Activated CD8-positive, alpha-beta T cell treated with anti-CD3 and anti-CD28 coated beads, Interleukin-2, amount 10 ng/mL, durations not matched to agents 7 days and 5 days (primary cell): ENCODE measurements around the gene VPS37D. TPM values are rescaled to one million over a fixed set of nuclear protein-coding genes. Genes with fewer than 3 reads are reported as not detected.
"Not testable (repeated sequence)": the region's sequence is repeated elsewhere in the genome, so short reads cannot be mapped to it uniquely, and the experiment has no call there.

Experiments
- ATAC-seq: fragments of 150-1000 bp; cut with Tn5 transposase; one replicate; pipeline ENCODE4 v1.10.0; 2021; ENCODE audit warnings: moderate library complexity
- CTCF ChIA-PET: fragments of 350-600 bp; sonication (Branson Sonifier 250); formaldehyde crosslinking; loops from one replicate; lab custom pipeline; 2021; ENCODE audit warnings: antibody characterized with exemption; lab: Charles Lee
- POLR2A ChIA-PET: fragments of 350-600 bp; sonication (Branson Sonifier 250); formaldehyde crosslinking; loops from one replicate; lab custom pipeline; 2021; ENCODE audit warnings: antibody characterized with exemption; lab: Charles Lee
- DNase-seq: peaks from one replicate; pipeline ENCODE4 v3.0.0-alpha.2; 2020
- H3K27ac Mint-ChIP-seq: one replicate; pipeline ENCODE4 v1.8.0; 2021; ENCODE audit warnings: mild to moderate bottlenecking, mixed read lengths
- H3K27me3 Mint-ChIP-seq: one replicate; pipeline ENCODE4 v1.8.0; 2021; ENCODE audit warnings: low read depth, mixed read lengths
- H3K36me3 Mint-ChIP-seq: one replicate; pipeline ENCODE4 v1.8.0; 2021; ENCODE audit warnings: low read depth, mixed read lengths
- H3K4me1 Mint-ChIP-seq: one replicate; pipeline ENCODE4 v1.8.0; 2021; ENCODE audit warnings: low read depth, mixed read lengths
- H3K4me3 Mint-ChIP-seq: one replicate; pipeline ENCODE4 v1.8.0; 2021; ENCODE audit warnings: mild to moderate bottlenecking, mixed read lengths
- H3K9me3 Mint-ChIP-seq: one replicate; pipeline ENCODE4 v1.8.0; 2022; ENCODE audit warnings: mixed read lengths; ENCODE audit not compliant: insufficient read depth
- microRNA-seq: library from miRNA; unstranded; fragments of <30 nt; microRNA quantifications from one replicate; pipeline ENCODE4 v1.2.0, GENCODE V29; 2022
- total RNA-seq, 2 experiments: library from RNA; stranded (reverse); gene quantifications; one replicate each; pipeline ENCODE4 v1.2.3, GENCODE V29; 2021

VPS37D gene
- total RNA-seq, 2 experiments from 2014 or later, result 0.16 to 0.26 TPM

GRCh38 chr7:73720443-73720842, 52.8 kb downstream of the VPS37D start:
- peaks cover 36% of the 10 kb centered on the region for H3K4me1 Mint-ChIP-seq
- H3K27ac Mint-ChIP-seq, ATAC-seq, POLR2A ChIA-PET, DNase-seq, H3K9me3 Mint-ChIP-seq, H3K36me3 Mint-ChIP-seq: not testable (repeated sequence)
- peak overlapping the region; percentile 63 for H3K4me3 Mint-ChIP-seq
- CTCF ChIA-PET, result interaction anchor here (0.9 to 8.3 kb wide), 4 partner anchors 14 to 114 kb away, joined by 3 to 69 read pairs (median 3); no protein-coding TSS in a partner anchor
- H3K27me3 Mint-ChIP-seq, result peaks cover 24% of the 10 kb centered on the region

- Mint-ChIP-seq H3K9me3 (no peaks in the 10 kb centered on the region), H3K27me3 (peaks cover 24% of the 10 kb centered on the region), H3K36me3 (peaks cover 3% of the 10 kb centered on the region), H3K4me1 (peaks cover 29% of the 10 kb centered on the region), H3K4me3 (peak overlapping the region; percentile 5), H3K27ac (no peak overlapping the region)
- ChIA-PET POLR2A (no interaction called here), CTCF (interaction anchor here (8.3 kb wide), 1 partner anchor 115 kb away, joined by 69 read pairs; no protein-coding TSS in a partner anchor)
- no peak for ATAC-seq
- no peak for DNase-seq
Measured at GRCh38 chr7:73721377-73721817, 53.8 kb downstream of the VPS37D start.

Small RNAs within 50 kb of the gene (microRNA-seq; reads per million reads assigned to microRNA genes)
- not detected for gene MIR4284

Other genes starting within 250 kb of the VPS37D start
- gene FZD9, start 234.1 kb upstream of the VPS37D start, total RNA-seq, result under 1 TPM; 0.10 to 0.11 TPM
- 100 to 1,000 TPM; 111 to 112 TPM for gene BAZ1B, start 145.5 kb upstream of the VPS37D start, total RNA-seq
- gene BCL7B, start 110.1 kb upstream of the VPS37D start, total RNA-seq, result 10 to 100 TPM; 76.8 to 80.8 TPM
- 10 to 100 TPM; 26.1 to 26.4 TPM for gene TBL2, start 89.3 kb upstream of the VPS37D start, total RNA-seq
- gene MLXIPL, start 43.3 kb upstream of the VPS37D start, total RNA-seq, result not detected
- gene DNAJC30, start 15.6 kb downstream of the VPS37D start, total RNA-seq, result 1 to 10 TPM; 7.7 to 8.3 TPM
- 10 to 100 TPM; 57.3 to 60.9 TPM for gene BUD23, start 15.8 kb downstream of the VPS37D start, total RNA-seq
- gene STX1A, start 51.8 kb downstream of the VPS37D start, total RNA-seq, result 10 to 100 TPM; 10.6 to 12.3 TPM
- 10 to 100 TPM; 20.7 to 20.9 TPM for gene ABHD11, start 71.0 kb downstream of the VPS37D start, total RNA-seq
- gene CLDN3, start 102.4 kb downstream of the VPS37D start, total RNA-seq, result not detected
- gene CLDN4, start 163.2 kb downstream of the VPS37D start, total RNA-seq, result under 1 TPM; 0.16 to 0.29 TPM
- not detected for gene METTL27, start 174.7 kb downstream of the VPS37D start, total RNA-seq
- gene TMEM270, start 193.3 kb downstream of the VPS37D start, total RNA-seq, result not detected